SK-N-MC (cell line): ENCODE measurements around the gene PTPRB.

Source experiments
- EZH2 ChIP-seq: fragments of 200-600 bp; sonication (generic); IDR thresholded peaks from one replicate; pipeline ENCODE4 v1.6.1; 2017; ENCODE audit warnings: antibody characterized with exemption
- FOXP2 ChIP-seq: optimal IDR thresholded peaks from 2 replicates; pipeline ENCODE3; 2011; ENCODE audit warnings: mild to moderate bottlenecking, moderate library complexity; ENCODE audit not compliant: insufficient read depth; ENCODE audit errors: extremely low read length, control extremely low read depth
- POLR2AphosphoS5 ChIP-seq: IDR thresholded peaks from 2 replicates; pipeline ENCODE4 v1.6.1; 2012; ENCODE audit warnings: mild to moderate bottlenecking, low read depth, low read length, borderline replicate concordance

DNA sequence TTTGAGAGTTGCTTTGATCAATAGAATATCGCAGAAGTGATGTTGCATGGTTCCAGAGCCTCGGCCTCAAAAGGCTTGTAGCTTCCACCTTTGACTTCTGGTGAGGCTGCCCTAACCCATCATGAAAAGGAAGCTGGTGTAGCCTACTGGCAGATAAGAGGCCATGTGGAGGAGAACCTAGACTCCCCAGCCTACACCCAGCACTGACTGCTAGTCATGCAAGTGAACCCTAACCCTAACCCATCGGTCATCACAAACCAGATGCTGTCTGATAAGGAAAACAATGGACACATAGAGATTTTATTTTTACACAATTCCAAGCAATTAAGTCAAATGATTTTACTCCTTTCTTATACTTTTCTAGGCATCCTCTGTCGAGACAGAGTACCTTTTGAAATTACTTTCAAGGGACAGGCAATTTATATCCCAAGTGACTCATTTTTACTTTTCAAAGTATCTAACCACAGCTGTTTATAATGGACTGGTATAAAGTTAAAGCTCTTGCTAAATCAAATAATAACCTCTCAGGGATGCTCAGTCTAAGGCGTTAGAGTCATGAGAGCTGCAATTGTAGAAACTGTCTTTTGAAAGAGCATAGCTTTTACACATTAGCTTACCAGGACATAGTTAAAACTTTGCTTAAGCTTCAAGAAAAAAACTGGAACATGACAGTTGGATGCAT is 17.6 kb downstream of the PTPRB start:
- TF ChIP-seq EZH2 (no peak), POLR2AphosphoS5 (no peak), FOXP2 (no peak)
